MM.1S (cell line): ENCODE data around the gene MCF2L2.

Experiments
- DNase-seq: peaks from one replicate; pipeline ENCODE4 v3.0.0-alpha.2; 2015
- H2AFZ ChIP-seq: fragments of 300-600 bp; sonication (generic); 2 replicates; pipeline ENCODE4 v1.6.0; 2016; ENCODE audit warnings: antibody characterized with exemption, low read length
- H3F3A ChIP-seq: fragments of 300-600 bp; sonication (generic); 2 replicates; pipeline ENCODE4 v1.6.1; 2016; ENCODE audit warnings: mild to moderate bottlenecking, antibody characterized with exemption, low read length, moderate library complexity, mixed read lengths; ENCODE audit not compliant: insufficient read depth
- H3K27ac ChIP-seq: fragments of 300-600 bp; sonication (generic); 2 replicates; pipeline ENCODE4 v1.5.1; 2016; ENCODE audit warnings: mild to moderate bottlenecking, low read length
- H3K27me3 ChIP-seq: fragments of 300-600 bp; sonication (generic); replicated peaks from 2 replicates; pipeline ENCODE4 v1.6.0; 2016; ENCODE audit warnings: low read length; ENCODE audit not compliant: insufficient read depth
- H3K36me3 ChIP-seq: fragments of 300-600 bp; sonication (generic); replicated peaks from 2 replicates; pipeline ENCODE4 v1.6.1; 2016; ENCODE audit warnings: mild to moderate bottlenecking, low read length, mixed read lengths; ENCODE audit not compliant: insufficient read depth
- H3K4me1 ChIP-seq: fragments of 300-600 bp; sonication (generic); 2 replicates; pipeline ENCODE4 v1.6.1; 2016; ENCODE audit warnings: low read length, mixed read lengths
- H3K4me2 ChIP-seq: fragments of 300-600 bp; sonication (generic); 2 replicates; pipeline ENCODE4 v1.6.0; 2016; ENCODE audit warnings: low read depth, low read length
- H3K4me3 ChIP-seq: fragments of 300-600 bp; sonication (generic); 2 replicates; pipeline ENCODE4 v1.5.1; 2016; ENCODE audit warnings: low read length, mixed read lengths
- H3K79me2 ChIP-seq: fragments of 300-600 bp; sonication (generic); 2 replicates; pipeline ENCODE4 v1.6.1; 2016; ENCODE audit warnings: mixed run types, low read length, mixed read lengths
- H3K9ac ChIP-seq: fragments of 300-600 bp; sonication (generic); 2 replicates; pipeline ENCODE4 v1.6.1; 2016; ENCODE audit warnings: low read length, mixed read lengths
- H3K9me2 ChIP-seq: fragments of 300-600 bp; sonication (generic); replicated peaks from 2 replicates; pipeline ENCODE4 v1.6.1; 2016; ENCODE audit warnings: mild to moderate bottlenecking, low read length, mixed read lengths; ENCODE audit not compliant: insufficient read depth
- H3K9me3 ChIP-seq: fragments of 300-600 bp; sonication (generic); replicated peaks from 2 replicates; pipeline ENCODE4 v1.6.1; 2016; ENCODE audit warnings: mild to moderate bottlenecking, low read length, mixed read lengths; ENCODE audit not compliant: insufficient read depth
- H4K20me1 ChIP-seq: fragments of 300-600 bp; sonication (generic); 2 replicates; pipeline ENCODE4 v1.6.1; 2016; ENCODE audit warnings: mild to moderate bottlenecking, low read length, moderate library complexity, mixed read lengths; ENCODE audit not compliant: insufficient read depth
- CTCF ChIP-seq: fragments of 300-600 bp; sonication (generic); IDR thresholded peaks from 2 replicates; pipeline ENCODE4 v1.5.1; 2016; ENCODE audit warnings: antibody characterized with exemption, low read length, mixed read lengths
- EZH2 ChIP-seq: fragments of 300-600 bp; sonication (generic); optimal IDR thresholded peaks from 2 replicates; pipeline ENCODE3; 2017; ENCODE audit warnings: low read depth, mild to moderate bottlenecking, antibody characterized with exemption, low read length, mixed read lengths
- EZH2phosphoT487 ChIP-seq: fragments of 300-600 bp; sonication (generic); IDR thresholded peaks from 2 replicates; pipeline ENCODE4 v1.6.1; 2018; ENCODE audit warnings: antibody characterized with exemption, low read length

Gene MCF2L2

GRCh38 chr3:183197734-183198133, 230.7 kb downstream of the MCF2L2 start:
- DNase-seq = no peak
- H3K9me3 ChIP-seq = no peaks in the 10 kb centered on the region
- H3K4me3 ChIP-seq = no peak overlapping the region
- no peak overlapping the region for H3K4me2 ChIP-seq
- H3K27me3 ChIP-seq = no peaks in the 10 kb centered on the region
- H3K9me2 ChIP-seq = no peaks in the 10 kb centered on the region
- TF ChIP-seq EZH2 (no peak), EZH2phosphoT487 (no peak)
- H2AFZ ChIP-seq = no peak overlapping the region
- H4K20me1 ChIP-seq = no peaks in the 10 kb centered on the region
- no peaks in the 10 kb centered on the region for H3F3A ChIP-seq
- no peak overlapping the region for H3K9ac ChIP-seq
- H3K36me3 ChIP-seq = no peaks in the 10 kb centered on the region
- no peak overlapping the region for H3K27ac ChIP-seq
- no peaks in the 10 kb centered on the region for H3K79me2 ChIP-seq
- H3K4me1 ChIP-seq = no peaks in the 10 kb centered on the region; the same call in 1 of the 2 replicates

- no peaks in the 10 kb centered on the region for H4K20me1 ChIP-seq
- DNase-seq = no peak
- no peaks in the 10 kb centered on the region for H3K36me3 ChIP-seq
- H3K27me3 ChIP-seq = no peaks in the 10 kb centered on the region
- H3K79me2 ChIP-seq = no peaks in the 10 kb centered on the region
- no peak overlapping the region for H3K4me3 ChIP-seq
- no peak overlapping the region for H3K9ac ChIP-seq
- no peaks in the 10 kb centered on the region for H3K9me3 ChIP-seq
- no peak overlapping the region for H2AFZ ChIP-seq
- TF ChIP-seq EZH2 (no peak), CTCF (no peak), EZH2phosphoT487 (no peak)
- no peaks in the 10 kb centered on the region for H3K9me2 ChIP-seq
- H3F3A ChIP-seq = no peaks in the 10 kb centered on the region
- no peak overlapping the region for H3K27ac ChIP-seq
- H3K4me2 ChIP-seq = no peak overlapping the region
- no peaks in the 10 kb centered on the region for H3K4me1 ChIP-seq
Measured at GRCh38 chr3:183195266-183195665, 233.2 kb downstream of the MCF2L2 start.

- no peak for DNase-seq
- no peaks in the 10 kb centered on the region for H3K36me3 ChIP-seq
- H3K27ac ChIP-seq = no peak overlapping the region
- H3K79me2 ChIP-seq = no peaks in the 10 kb centered on the region
- no peak overlapping the region for H2AFZ ChIP-seq
- no peaks in the 10 kb centered on the region for H3K4me1 ChIP-seq
- H3K4me3 ChIP-seq = no peak overlapping the region
- H3K9me3 ChIP-seq = no peaks in the 10 kb centered on the region
- no peaks in the 10 kb centered on the region for H4K20me1 ChIP-seq
- TF ChIP-seq EZH2 = no peak
- TF ChIP-seq CTCF = no peak
- TF ChIP-seq EZH2phosphoT487 = no peak
- H3K9ac ChIP-seq = no peak overlapping the region
- no peaks in the 10 kb centered on the region for H3K9me2 ChIP-seq
- no peaks in the 10 kb centered on the region for H3K27me3 ChIP-seq
- H3F3A ChIP-seq = no peaks in the 10 kb centered on the region
- H3K4me2 ChIP-seq = no peak overlapping the region
Measured at GRCh38 chr3:183193762-183194689, 234.4 kb downstream of the MCF2L2 start.
